SK-N-SH (cell line): ENCODE measurements around the gene MEG3. TPM values are rescaled to one million over a fixed set of nuclear protein-coding genes. Genes with fewer than 3 reads are reported as not detected.
A peak's percentile ranks its signal among the peaks of the same experiment; 100 is the strongest.

Experiments
- CTCF ChIA-PET: fragments of 300-600, 350-600 bp; formaldehyde crosslinking; extraction: SDS; loops from one replicate; lab custom pipeline; 2021; lab: Yijun Ruan, JAX
- POLR2A ChIA-PET: fragments of 350-600 bp; sonication (Branson Sonifier 250); formaldehyde crosslinking; extraction: SDS; loops from one replicate; lab custom pipeline; 2020; ENCODE audit warnings: antibody characterized with exemption, inconsistent platforms; lab: Yijun Ruan, JAX
- DNase-seq: peaks from one replicate; pipeline ENCODE4 v3.0.0; 2012
- H2AFZ ChIP-seq: fragments of 200-600 bp; sonication (generic); 2 replicates; pipeline ENCODE4 v1.8.1; 2016; ENCODE audit warnings: antibody characterized with exemption, mild to moderate bottlenecking, low read depth
- H3F3A ChIP-seq: fragments of 200-600 bp; sonication (generic); replicated peaks from 2 replicates; pipeline ENCODE3; 2016; ENCODE audit warnings: antibody characterized with exemption, mild to moderate bottlenecking; ENCODE audit not compliant: insufficient read depth
- H3K27ac ChIP-seq, 2 experiments: fragments of 200-500 bp in 1 of 2; fragments of 200-600 bp in 1 of 2; sonication (Bioruptor generic) in 1 of 2; sonication (generic), shearing (Covaris generic) in 1 of 2; 2 replicates each; pipeline versions ENCODE4 v1.5.1 to v1.6.1; 2014 to 2016; ENCODE audit warnings: low read depth in 2 of 2, inconsistent platforms in 1 of 2, low read length in 1 of 2, mild to moderate bottlenecking in 1 of 2, mixed read lengths in 1 of 2
- H3K27me3 ChIP-seq: fragments of 200-600 bp; sonication (generic), shearing (Covaris generic); 2 replicates; pipeline ENCODE4 v1.6.1; 2016; ENCODE audit warnings: mixed run types; ENCODE audit not compliant: insufficient read depth
- H3K36me3 ChIP-seq, 2 experiments: fragments of 200-500 bp in 1 of 2; fragments of 200-600 bp in 1 of 2; sonication (Bioruptor generic) in 1 of 2; sonication (generic) in 1 of 2; replicated peaks in 1 of 2; 2 replicates each; pipeline versions ENCODE3 to v1.5.1; 2014 to 2016; ENCODE audit warnings: low read length in 1 of 2, mild to moderate bottlenecking in 1 of 2; ENCODE audit not compliant: insufficient read depth in 2 of 2, control insufficient read depth in 1 of 2
- H3K4me1 ChIP-seq, 2 experiments: fragments of 200-500 bp in 1 of 2; fragments of 200-600 bp in 1 of 2; sonication (Bioruptor generic) in 1 of 2; sonication (generic), shearing (Covaris generic) in 1 of 2; 2 replicates each; pipeline versions ENCODE4 v1.5.1 to v1.6.1; 2014 to 2016; ENCODE audit warnings: low read depth in 1 of 2, low read length in 1 of 2, mixed run types in 1 of 2; ENCODE audit not compliant: insufficient read depth in 2 of 2, control insufficient read depth in 1 of 2
- H3K4me2 ChIP-seq: fragments of 200-600 bp; sonication (generic), shearing (Covaris generic); 2 replicates; pipeline ENCODE4 v1.6.1; 2017; ENCODE audit warnings: mixed run types
- H3K4me3 ChIP-seq, 2 experiments: fragments of 200-500 bp in 1 of 2; fragments of 200-600 bp in 1 of 2; sonication (Bioruptor generic) in 1 of 2; sonication (generic), shearing (Covaris generic) in 1 of 2; 2 replicates each; pipeline versions ENCODE4 v1.5.1 to v1.8.1; 2014 to 2016; ENCODE audit warnings: low read depth in 2 of 2, inconsistent platforms in 1 of 2, low read length in 1 of 2, mild to moderate bottlenecking in 1 of 2, mixed read lengths in 1 of 2, moderate library complexity in 1 of 2
- H3K79me2 ChIP-seq: fragments of 200-600 bp; sonication (generic); 2 replicates; pipeline ENCODE4 v1.8.1; 2017; ENCODE audit warnings: mild to moderate bottlenecking; ENCODE audit not compliant: insufficient read depth
- H3K9ac ChIP-seq: fragments of 200-600 bp; sonication (generic); 2 replicates; pipeline ENCODE4 v1.6.1; 2017; ENCODE audit warnings: mixed run types
- H3K9me2 ChIP-seq: fragments of 200-600 bp; sonication (generic); 2 replicates; pipeline ENCODE4 v1.6.1; 2017; ENCODE audit warnings: mixed run types
- H3K9me3 ChIP-seq: fragments of 200-600 bp; sonication (generic); 2 replicates; pipeline ENCODE4 v1.6.1; 2017; ENCODE audit warnings: mixed run types, mild to moderate bottlenecking, moderate library complexity
- H4K20me1 ChIP-seq: fragments of 200-600 bp; sonication (generic); 2 replicates; pipeline ENCODE4 v1.6.1; 2017; ENCODE audit warnings: mild to moderate bottlenecking, mixed run types; ENCODE audit not compliant: insufficient read depth
- CHD2 ChIP-seq: fragments of 150-350 bp; IDR thresholded peaks from 2 replicates; pipeline ENCODE4 v1.6.1; 2018; ENCODE audit warnings: low read length; ENCODE audit not compliant: partially characterized antibody
- CTCF ChIP-seq: fragments of 200-600 bp; sonication (generic); IDR thresholded peaks from 2 replicates; pipeline ENCODE4 v1.6.1; 2017; ENCODE audit warnings: antibody characterized with exemption, mild to moderate bottlenecking, moderate library complexity
- ELF1 ChIP-seq: IDR thresholded peaks from 2 replicates; pipeline ENCODE4 v1.4.0; 2012
- EZH2phosphoT487 ChIP-seq: fragments of 200-600 bp; sonication (generic); IDR thresholded peaks from 2 replicates; pipeline ENCODE4 v1.6.1; 2017; ENCODE audit warnings: low read depth, mixed run types, mild to moderate bottlenecking, antibody characterized with exemption, moderate library complexity, borderline replicate concordance
- FOXJ3 ChIP-seq: sonication (generic); formaldehyde crosslinking; IDR thresholded peaks from 2 replicates; pipeline ENCODE4 v1.5.1; 2020; ENCODE audit warnings: mild to moderate bottlenecking, missing genetic modification reagents
- FOXM1 ChIP-seq: IDR thresholded peaks from 2 replicates; pipeline ENCODE4 v1.4.0; 2012; ENCODE audit warnings: low read depth, mild to moderate bottlenecking
- GABPA ChIP-seq: IDR thresholded peaks from 2 replicates; pipeline ENCODE4 v1.4.0; 2012; ENCODE audit warnings: low read depth, mild to moderate bottlenecking
- MAX ChIP-seq: IDR thresholded peaks from 2 replicates; pipeline ENCODE4 v1.4.0; 2012; ENCODE audit warnings: low read depth
- NFIC ChIP-seq: IDR thresholded peaks from 2 replicates; pipeline ENCODE4 v1.4.0; 2012; ENCODE audit warnings: borderline replicate concordance
- NRF1 ChIP-seq: IDR thresholded peaks from 2 replicates; pipeline ENCODE4 v1.6.1; 2012; ENCODE audit warnings: low read depth, mild to moderate bottlenecking, low read length
- PBX3 ChIP-seq: IDR thresholded peaks from 2 replicates; pipeline ENCODE4; 2012
- RCOR1 ChIP-seq: fragments of 150-350 bp; IDR thresholded peaks from 2 replicates; pipeline ENCODE4 v1.6.1; 2017; ENCODE audit warnings: antibody characterized with exemption, low read length
- REST ChIP-seq: IDR thresholded peaks from 2 replicates; pipeline ENCODE4 v1.6.1; 2012; ENCODE audit warnings: mild to moderate bottlenecking, low read depth, low read length, moderate library complexity
- RFX5 ChIP-seq: IDR thresholded peaks from 2 replicates; pipeline ENCODE4 v1.6.1; 2012; ENCODE audit warnings: mild to moderate bottlenecking, improper control_type of control experiment, low read length
- TAF1 ChIP-seq: IDR thresholded peaks from 2 replicates; pipeline ENCODE4 v1.6.1; 2012; ENCODE audit warnings: low read depth, mild to moderate bottlenecking, low read length, moderate library complexity, borderline replicate concordance
- WGBS: methylation state at CpG from one replicate; pipeline ENCODE4 v1.1.6; 2017; ENCODE audit warnings: low lambda C conversion rate; 5-methylcytosine and 5-hydroxymethylcytosine counted together
- polyA plus RNA-seq, 3 experiments: library from polyadenylated mRNA; depleted of rRNA; stranded (reverse); fragments of >200 nt; gene quantifications; 2 replicates each; pipeline ENCODE4 v1.2.3, GENCODE V29; 2012

MEG3 gene
- polyA plus RNA-seq, 1 of the 3 experiments (the other 2 are of a cell fraction), result not detected

GRCh38 chr14:100898465-100898864 lies 72.5 kb downstream of the MEG3 start:
- no peaks in the 10 kb centered on the region for H3F3A ChIP-seq
- H3K4me1 ChIP-seq, result peaks cover 0 to 80% of the 10 kb centered on the region in 2 experiments; a peak in 3 of 4 replicates
- peak overlapping the region in 1 of 2 experiments; percentile 99; a peak in 2 of 4 replicates for H3K27ac ChIP-seq
- no peak overlapping the region for H3K4me2 ChIP-seq
- no peaks in the 10 kb centered on the region for H3K36me3 ChIP-seq
- H4K20me1 ChIP-seq, result no peaks in the 10 kb centered on the region
- DNase-seq, result no peak
- H2AFZ ChIP-seq, result no peak overlapping the region
- no peak overlapping the region for H3K9ac ChIP-seq
- peak overlapping the region in 1 of 2 experiments; percentile 48; a peak in 1 of 4 replicates for H3K4me3 ChIP-seq
- H3K27me3 ChIP-seq, result no peaks in the 10 kb centered on the region; the same call in 1 of the 2 replicates
- POLR2A ChIA-PET, result interaction anchor here (0.8 to 5.3 kb wide), 8 partner anchors 112 to 458 kb away, joined by 3 to 57 read pairs (median 6); no protein-coding TSS in a partner anchor
- H3K79me2 ChIP-seq, result no peaks in the 10 kb centered on the region
- no peaks in the 10 kb centered on the region for H3K9me2 ChIP-seq
- no peak for TF ChIP-seq NFIC
- TF ChIP-seq FOXM1, result no peak
- no peak for TF ChIP-seq CHD2
- TF ChIP-seq RCOR1, result no peak
- TF ChIP-seq ELF1, result no peak
- no peak for TF ChIP-seq TAF1
- no peak for TF ChIP-seq PBX3
- no peak for TF ChIP-seq EZH2phosphoT487
- no peak for TF ChIP-seq MAX
- TF ChIP-seq NRF1, result no peak
- no peak for TF ChIP-seq REST
- TF ChIP-seq RFX5, result no peak
- no peak for TF ChIP-seq GABPA
- TF ChIP-seq FOXJ3 (CRISPR knock-in tag), result no peak
- TF ChIP-seq CTCF, result no peak
- TF ChIP-seq, all 33 proteins: peak for 0
- CTCF ChIA-PET, result interaction anchor here (0.9 to 8.9 kb wide), 9 partner anchors 9 to 510 kb away, joined by 3 to 147 read pairs (median 5); no protein-coding TSS in a partner anchor
- no peaks in the 10 kb centered on the region for H3K9me3 ChIP-seq
- WGBS, result 75% methylated on average over 10 of the region's 11 CpGs
